Measurements from ENCODE around the gene SIDT2. TPM values are rescaled to one million over a fixed set of nuclear protein-coding genes. Genes with fewer than 3 reads are reported as not detected.

Gene SIDT2
- total and polyA plus RNA-seq, 2 donors (not counting 3 experiments of a cell fraction or from before 2014, with no cell fraction given), result 28.7 to 34.5 TPM

GRCh38 chr11:117157507-117157906 lies 21.0 kb upstream of the SIDT2 start:
- Histone ChIP-seq H3K27ac (ENCODE audit: insufficient read depth, low read depth, low read length) (no peak overlapping the region), H3K4me2 (ENCODE audit: insufficient read depth, low read length) (no peak overlapping the region), H3K4me1 (ENCODE audit: control insufficient read depth, extremely low read depth, insufficient read depth, low read length) (no peaks in the 10 kb centered on the region), H2AFZ (ENCODE audit: low read depth, low read length) (no peak overlapping the region), H4K20me1 (replicated peaks; ENCODE audit: control insufficient read depth, extremely low read depth, insufficient read depth, low read length) (peaks cover 9% of the 10 kb centered on the region), H3K79me2 (ENCODE audit: control insufficient read depth, insufficient read depth, low read length) (peaks cover 76% of the 10 kb centered on the region), H3K9me3 (replicated peaks; ENCODE audit: control insufficient read depth, insufficient read depth, low read length) (no peaks in the 10 kb centered on the region), H3K4me3 (replicated peaks in 1 of 3; ENCODE audit: insufficient read depth in 1 of 3, low read depth in 1 of 3, low read length in 3 of 3) (no peak overlapping the region), H3K36me3 (ENCODE audit: control insufficient read depth in 2 of 2, extremely low read depth in 1 of 2, insufficient read depth in 2 of 2, low read length in 2 of 2) (peaks cover 10 to 18% of the 10 kb centered on the region in 2 experiments), H3K27me3 (ENCODE audit: control insufficient read depth in 2 of 2, insufficient read depth in 2 of 2, low read length in 2 of 2) (no peaks in the 10 kb centered on the region), H3K9me1 (replicated peaks; ENCODE audit: control insufficient read depth, extremely low read depth, insufficient read depth, low read length) (no peaks in the 10 kb centered on the region), H3K9ac (replicated peaks; ENCODE audit: extremely low read depth, insufficient read depth, low read length) (no peak overlapping the region)
- dilution Hi-C loops (cut with MboI; ENCODE audit: extremely low pct_ligation_motif_present, low sequenced_read_pairs), result no loop called here
- DNase-seq (ENCODE audit: low read depth, low spot score) (no peak), FAIRE-seq (no peak)
- CTCF ChIA-PET, result interaction anchor here (0.5 to 1.3 kb wide), 4 partner anchors 12 to 1839 kb away, joined by 3 to 7 read pairs (median 4); no protein-coding TSS in a partner anchor
- intact Hi-C loops (cut with micrococcal nuclease), result no loop called here
- BruUV-seq (replicated peaks), result no TSS peak
- no peak for TF ChIP-seq JUN (IDR thresholded peaks at IDR 0.05; ENCODE audit: borderline replicate concordance, insufficient read depth, insufficient read length, low read depth)
- TF ChIP-seq MAX (IDR thresholded peaks at IDR 0.05; ENCODE audit: insufficient read depth, insufficient read length), result no peak
- POLR2A ChIA-PET, result no interaction called here

- DNase-seq (ENCODE audit: low read depth, low spot score), result no peak
- peaks cover 53% of the 10 kb centered on the region for H3K79me2 ChIP-seq (ENCODE audit: control insufficient read depth, insufficient read depth, low read length)
- H3K27me3 ChIP-seq (ENCODE audit: control insufficient read depth in 2 of 2, insufficient read depth in 2 of 2, low read length in 2 of 2), result no peaks in the 10 kb centered on the region
- CTCF ChIA-PET, result interaction anchor here (0.9 to 1.7 kb wide), 3 partner anchors 10 to 71 kb away, joined by 3 to 5 read pairs (median 3); no protein-coding TSS in a partner anchor
- intact Hi-C loops (cut with micrococcal nuclease) (no loop called here), dilution Hi-C loops (cut with MboI; ENCODE audit: extremely low pct_ligation_motif_present, low sequenced_read_pairs) (no loop called here)
- peaks cover 9% of the 10 kb centered on the region for H4K20me1 ChIP-seq (replicated peaks; ENCODE audit: control insufficient read depth, extremely low read depth, insufficient read depth, low read length)
- H3K27ac ChIP-seq (ENCODE audit: insufficient read depth, low read depth, low read length), result no peak overlapping the region
- no peak overlapping the region for H2AFZ ChIP-seq (ENCODE audit: low read depth, low read length)
- no peaks in the 10 kb centered on the region for H3K4me1 ChIP-seq (ENCODE audit: control insufficient read depth, extremely low read depth, insufficient read depth, low read length)
- H3K4me3 ChIP-seq (replicated peaks in 1 of 3; ENCODE audit: insufficient read depth in 1 of 3, low read depth in 1 of 3, low read length in 3 of 3), result no peak overlapping the region
- H3K36me3 ChIP-seq (ENCODE audit: control insufficient read depth in 2 of 2, extremely low read depth in 1 of 2, insufficient read depth in 2 of 2, low read length in 2 of 2), result peaks cover 17 to 18% of the 10 kb centered on the region in 2 experiments
- no peak for FAIRE-seq
- no peak overlapping the region for H3K4me2 ChIP-seq (ENCODE audit: insufficient read depth, low read length)
- H3K9me1 ChIP-seq (replicated peaks; ENCODE audit: control insufficient read depth, extremely low read depth, insufficient read depth, low read length), result no peaks in the 10 kb centered on the region
- POLR2A ChIA-PET, result no interaction called here
- TF ChIP-seq CTCF (IDR thresholded peaks at IDR 0.05; ENCODE audit: extremely low read depth in 1 of 2, insufficient read depth in 1 of 2, low read depth in 1 of 2, low read length in 2 of 2) (no peak), POLR2AphosphoS5 (IDR thresholded peaks at IDR 0.05; ENCODE audit: insufficient read depth, low read depth, low read length) (no peak)
- no TSS peak for BruUV-seq (replicated peaks)
- H3K9ac ChIP-seq (replicated peaks; ENCODE audit: extremely low read depth, insufficient read depth, low read length), result no peak overlapping the region
- no peaks in the 10 kb centered on the region for H3K9me3 ChIP-seq (replicated peaks; ENCODE audit: control insufficient read depth, insufficient read depth, low read length)
Observed at GRCh38 chr11:117159892-117160291, 18.7 kb upstream of the SIDT2 start.

Data from endothelial cell of umbilical vein (primary cell).